HepG2 (cell line): ENCODE data around the gene DCTN2.

Source experiments
- EZH2 ChIP-seq: conservative IDR thresholded peaks from 2 replicates; pipeline ENCODE4 v1.6.1; 2012; ENCODE audit warnings: mild to moderate bottlenecking, low read depth, low read length, moderate library complexity
- SRF ChIP-seq: IDR thresholded peaks from 2 replicates; pipeline ENCODE4 v1.6.1; 2011; ENCODE audit warnings: mild to moderate bottlenecking, low read depth, low read length, moderate library complexity
- U2AF2 ChIP-seq: fragments of 200-400 bp; formaldehyde crosslinking; IDR thresholded peaks from 2 replicates; pipeline ENCODE4 v1.6.1; 2017; ENCODE audit warnings: low read depth, mild to moderate bottlenecking, low read length
- ZNF34 ChIP-seq: sonication (generic); formaldehyde crosslinking; IDR thresholded peaks from 2 replicates; pipeline ENCODE4 v1.4.0; 2020; ENCODE audit warnings: mild to moderate bottlenecking, missing genetic modification reagents, borderline replicate concordance

- TF ChIP-seq U2AF2: no peak
- TF ChIP-seq EZH2: no peak
- no peak for TF ChIP-seq SRF
- TF ChIP-seq ZNF34: no peak
These were observed 31.0 kb downstream of the DCTN2 start for GRCh38 chr12:57515934-57516541.
